IMR-90 (cell line): ENCODE results near the gene RRAGC.
A peak's percentile ranks its signal among the peaks of the same experiment; 100 is the strongest.

Experiments
- BHLHE40 ChIP-seq: fragments of 150-350 bp; IDR thresholded peaks from 2 replicates; pipeline ENCODE4 v1.6.1; 2016; ENCODE audit warnings: mild to moderate bottlenecking, low read depth, low read length
- CEBPB ChIP-seq: IDR thresholded peaks from 2 replicates; pipeline ENCODE4 v1.6.1; 2012; ENCODE audit warnings: low read depth, low read length, improper control_type of control experiment
- CHD1 ChIP-seq: IDR thresholded peaks from 2 replicates; pipeline ENCODE4 v1.6.1; 2012; ENCODE audit warnings: low read depth, low read length, improper control_type of control experiment
- MXI1 ChIP-seq: IDR thresholded peaks from 2 replicates; pipeline ENCODE4 v1.6.1; 2012; ENCODE audit warnings: low read depth, mild to moderate bottlenecking, low read length, moderate library complexity, borderline replicate concordance
- NFE2L2 ChIP-seq: fragments of 150-350 bp; IDR thresholded peaks from 2 replicates; pipeline ENCODE4 v1.6.1; 2016; ENCODE audit warnings: low read depth, mild to moderate bottlenecking, low read length
- POLR2A ChIP-seq: IDR thresholded peaks from 2 replicates; pipeline ENCODE4 v1.6.1; 2012; ENCODE audit warnings: mild to moderate bottlenecking, low read depth, low read length
- RAD21 ChIP-seq: IDR thresholded peaks from 2 replicates; pipeline ENCODE4 v1.6.1; 2012; ENCODE audit warnings: low read length, improper control_type of control experiment
- RCOR1 ChIP-seq: IDR thresholded peaks from 2 replicates; pipeline ENCODE4 v1.6.1; 2012; ENCODE audit warnings: mild to moderate bottlenecking, low read length, improper control_type of control experiment; ENCODE audit not compliant: insufficient replicate concordance
- RFX5 ChIP-seq: IDR thresholded peaks from 2 replicates; pipeline ENCODE4 v1.8.0; 2012; ENCODE audit warnings: low read depth, mild to moderate bottlenecking, low read length, moderate library complexity
- SMC3 ChIP-seq: fragments of 150-350 bp; IDR thresholded peaks from 2 replicates; pipeline ENCODE4 v1.6.1; 2016; ENCODE audit warnings: low read depth, mild to moderate bottlenecking, antibody characterized with exemption, low read length, moderate library complexity
- TF ChIP-seq, protein P1 (sequence below): conservative IDR thresholded peaks from 2 replicates; pipeline ENCODE4 v1.5.1; 2012; ENCODE audit warnings: mild to moderate bottlenecking, low read depth, low read length, improper control_type of control experiment

DNA sequence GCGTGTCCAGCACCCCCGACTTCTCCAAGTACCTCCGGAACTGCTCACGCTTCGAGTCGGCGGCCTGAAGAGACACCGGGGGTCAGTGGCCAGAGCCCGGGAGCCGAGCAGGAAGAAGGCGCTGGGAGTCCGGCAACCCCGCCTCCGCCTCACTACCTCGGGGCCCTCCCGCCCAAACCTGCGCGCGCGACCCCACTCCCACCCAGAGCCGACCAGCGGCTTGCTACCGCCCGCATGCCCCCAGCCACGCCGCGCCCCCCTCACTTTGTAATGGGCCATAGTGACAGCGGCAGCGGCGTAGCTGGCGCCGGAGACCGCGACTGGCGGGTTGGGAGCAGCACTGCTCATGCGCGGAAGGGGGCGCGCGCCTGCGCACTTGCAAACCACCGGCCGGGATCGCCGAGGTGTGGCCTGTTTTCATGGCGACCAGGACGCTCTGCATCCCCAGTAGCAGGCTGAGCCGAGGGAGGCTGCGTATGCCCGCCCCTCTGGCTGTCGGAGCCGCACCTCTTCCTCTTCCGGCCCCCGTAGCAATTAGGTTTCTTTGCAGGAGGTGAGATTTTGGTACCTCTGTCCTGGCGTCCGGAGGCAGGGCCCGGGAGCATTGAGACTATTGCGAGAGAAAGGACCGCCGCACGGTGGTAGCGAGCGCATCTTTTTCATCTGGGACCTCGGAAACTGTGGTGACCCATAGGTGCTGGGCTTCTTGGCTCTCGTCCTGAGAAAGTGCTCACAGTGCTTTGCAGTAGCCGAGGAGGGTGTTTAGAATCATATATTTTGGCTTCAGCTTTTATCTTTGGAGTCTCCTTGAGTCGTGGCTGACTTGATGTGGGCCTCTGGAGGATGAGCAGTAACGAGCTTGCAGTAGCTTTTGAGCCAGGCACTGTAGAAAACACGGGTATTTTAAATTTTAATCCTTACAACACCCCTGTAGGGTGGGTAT, 13.7 kb upstream of the RRAGC start, which contains the start of gene MYCBP:
- TF ChIP-seq RFX5 (no peak), CHD1 (no peak), POLR2A (no peak), RCOR1 (no peak), RAD21 (no peak), SMC3 (no peak), NFE2L2 (no peak), BHLHE40 (no peak), CEBPB (no peak), MXI1 (peak; percentile 93)
- TF ChIP-seq, protein P1, sequence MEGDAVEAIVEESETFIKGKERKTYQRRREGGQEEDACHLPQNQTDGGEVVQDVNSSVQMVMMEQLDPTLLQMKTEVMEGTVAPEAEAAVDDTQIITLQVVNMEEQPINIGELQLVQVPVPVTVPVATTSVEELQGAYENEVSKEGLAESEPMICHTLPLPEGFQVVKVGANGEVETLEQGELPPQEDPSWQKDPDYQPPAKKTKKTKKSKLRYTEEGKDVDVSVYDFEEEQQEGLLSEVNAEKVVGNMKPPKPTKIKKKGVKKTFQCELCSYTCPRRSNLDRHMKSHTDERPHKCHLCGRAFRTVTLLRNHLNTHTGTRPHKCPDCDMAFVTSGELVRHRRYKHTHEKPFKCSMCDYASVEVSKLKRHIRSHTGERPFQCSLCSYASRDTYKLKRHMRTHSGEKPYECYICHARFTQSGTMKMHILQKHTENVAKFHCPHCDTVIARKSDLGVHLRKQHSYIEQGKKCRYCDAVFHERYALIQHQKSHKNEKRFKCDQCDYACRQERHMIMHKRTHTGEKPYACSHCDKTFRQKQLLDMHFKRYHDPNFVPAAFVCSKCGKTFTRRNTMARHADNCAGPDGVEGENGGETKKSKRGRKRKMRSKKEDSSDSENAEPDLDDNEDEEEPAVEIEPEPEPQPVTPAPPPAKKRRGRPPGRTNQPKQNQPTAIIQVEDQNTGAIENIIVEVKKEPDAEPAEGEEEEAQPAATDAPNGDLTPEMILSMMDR, result no peak
